Suprapubic skin (tissue), 4 donors: ENCODE data around the gene HOXC9. TPM values are rescaled to one million over a fixed set of nuclear protein-coding genes. Genes with fewer than 3 reads are reported as not detected.

ENCODE experiments used
- DNase-seq, 2 donors: peaks; one replicate each; pipeline ENCODE4 v3.0.0-alpha.2; 2019; ENCODE audit warnings: low spot score in 2 of 2
- H3K27ac ChIP-seq: fragments of 200-600 bp; sonication (generic); one replicate; pipeline ENCODE4 v1.5.1; 2019
- H3K27me3 ChIP-seq: fragments of 200-600 bp; sonication (generic); one replicate; pipeline ENCODE4 v1.5.1; 2019
- H3K36me3 ChIP-seq: fragments of 200-600 bp; sonication (generic); one replicate; pipeline ENCODE4 v1.5.1; 2019
- H3K4me1 ChIP-seq: fragments of 200-600 bp; sonication (generic); one replicate; pipeline ENCODE4 v1.5.1; 2019
- H3K4me3 ChIP-seq: fragments of 200-600 bp; sonication (generic); one replicate; pipeline ENCODE4 v1.5.1; 2019; ENCODE audit warnings: mild to moderate bottlenecking
- H3K9me3 ChIP-seq: fragments of 200-600 bp; sonication (generic); one replicate; pipeline ENCODE4 v1.5.1; 2019
- CTCF ChIP-seq, 2 donors: fragments of 200-600 bp in 1 of 2; fragments of 450-650 bp in 1 of 2; sonication (generic) in 1 of 2; IDR thresholded peaks; one replicate each; pipeline ENCODE4 v1.5.1; 2016 to 2019; ENCODE audit warnings: antibody characterized with exemption in 2 of 2, mild to moderate bottlenecking in 1 of 2, moderate library complexity in 1 of 2
- EP300 ChIP-seq: sonication (generic); formaldehyde crosslinking; IDR thresholded peaks from one replicate; pipeline ENCODE4 v1.6.1; 2017; ENCODE audit warnings: antibody characterized with exemption
- POLR2A ChIP-seq, 2 donors: fragments of 450-650 bp; IDR thresholded peaks; one replicate each; pipeline ENCODE4 v1.6.1; 2017; ENCODE audit warnings: antibody characterized with exemption in 2 of 2, mild to moderate bottlenecking in 2 of 2, moderate library complexity in 2 of 2
- POLR2AphosphoS5 ChIP-seq, 3 donors: sonication (generic); formaldehyde crosslinking; IDR thresholded peaks; one replicate each; pipeline ENCODE4 v1.6.1; 2017; ENCODE audit warnings: antibody characterized with exemption in 3 of 3
- WGBS: methylation state at CpG from one replicate; pipeline ENCODE4 v1.1.5; 2018; 5-methylcytosine and 5-hydroxymethylcytosine counted together
- total RNA-seq, 4 donors: library from RNA; depleted of rRNA; stranded (reverse); fragments of >200 nt; gene quantifications; one replicate each; pipeline ENCODE4 v1.1.0, GENCODE V29; 2016

The HOXC9 gene
- total RNA-seq, 4 donors from 2014 or later = 4.9 to 12.2 (median 6.1) TPM

- Histone ChIP-seq H3K9me3 (no peaks in the 10 kb centered on the region), H3K36me3 (no peaks in the 10 kb centered on the region), H3K4me3 (peak overlapping the region; percentile 49), H3K4me1 (peaks cover 90% of the 10 kb centered on the region), H3K27ac (peak overlapping the region; percentile 98), H3K27me3 (peaks cover 20% of the 10 kb centered on the region)
- TF ChIP-seq EP300 (no peak), POLR2AphosphoS5 (IDR thresholded peaks at IDR 0.05) (no peak), POLR2A (IDR thresholded peaks at IDR 0.05) (no peak), CTCF (IDR thresholded peaks at IDR 0.05) (no peak)
- DNase-seq = no peak
- 32% methylated on average over 5 of the region's 5 CpGs for WGBS
These were observed 24.8 kb downstream of the HOXC9 start for GRCh38 chr12:54024581-54025305.

- Histone ChIP-seq H3K36me3 (no peaks in the 10 kb centered on the region), H3K27ac (peak overlapping the region; percentile 98), H3K4me3 (peak overlapping the region; percentile 49), H3K4me1 (peaks cover 86% of the 10 kb centered on the region), H3K9me3 (no peaks in the 10 kb centered on the region), H3K27me3 (peaks cover 26% of the 10 kb centered on the region)
- TF ChIP-seq CTCF (IDR thresholded peaks at IDR 0.05) (no peak), POLR2A (IDR thresholded peaks at IDR 0.05) (no peak), POLR2AphosphoS5 (IDR thresholded peaks at IDR 0.05) (no peak), EP300 (no peak)
- 36% methylated on average over 7 of the region's 7 CpGs for WGBS
- no peak for DNase-seq
These were observed 25.8 kb downstream of the HOXC9 start for GRCh38 chr12:54025499-54026405.

GRCh38 chr12:54026640-54027441 lies 26.9 kb downstream of the HOXC9 start:
- peaks cover 81% of the 10 kb centered on the region for H3K4me1 ChIP-seq
- 41% methylated on average over 22 of the region's 22 CpGs for WGBS
- no peak for DNase-seq
- no peaks in the 10 kb centered on the region for H3K9me3 ChIP-seq
- peak overlapping the region; percentile 49 for H3K4me3 ChIP-seq
- no peaks in the 10 kb centered on the region for H3K36me3 ChIP-seq
- no peak for TF ChIP-seq EP300
- no peak for TF ChIP-seq POLR2AphosphoS5 (IDR thresholded peaks at IDR 0.05)
- TF ChIP-seq CTCF (IDR thresholded peaks at IDR 0.05) = no peak
- TF ChIP-seq POLR2A (IDR thresholded peaks at IDR 0.05) = no peak
- H3K27ac ChIP-seq = peak overlapping the region; percentile 98
- H3K27me3 ChIP-seq = peaks cover 32% of the 10 kb centered on the region

GRCh38 chr12:54027442-54027786 lies 27.5 kb downstream of the HOXC9 start:
- Histone ChIP-seq H3K27me3 (peaks cover 37% of the 10 kb centered on the region), H3K36me3 (no peaks in the 10 kb centered on the region), H3K4me1 (peaks cover 81% of the 10 kb centered on the region), H3K27ac (peak overlapping the region; percentile 98), H3K4me3 (peak overlapping the region; percentile 49), H3K9me3 (no peaks in the 10 kb centered on the region)
- 56% methylated on average over 3 of the region's 3 CpGs for WGBS
- no peak for DNase-seq
- TF ChIP-seq POLR2AphosphoS5 (IDR thresholded peaks at IDR 0.05) (no peak), POLR2A (IDR thresholded peaks at IDR 0.05) (no peak), CTCF (IDR thresholded peaks at IDR 0.05) (no peak), EP300 (no peak)
